ENCODE results near the gene NCOA7.

The NCOA7 gene

DNA sequence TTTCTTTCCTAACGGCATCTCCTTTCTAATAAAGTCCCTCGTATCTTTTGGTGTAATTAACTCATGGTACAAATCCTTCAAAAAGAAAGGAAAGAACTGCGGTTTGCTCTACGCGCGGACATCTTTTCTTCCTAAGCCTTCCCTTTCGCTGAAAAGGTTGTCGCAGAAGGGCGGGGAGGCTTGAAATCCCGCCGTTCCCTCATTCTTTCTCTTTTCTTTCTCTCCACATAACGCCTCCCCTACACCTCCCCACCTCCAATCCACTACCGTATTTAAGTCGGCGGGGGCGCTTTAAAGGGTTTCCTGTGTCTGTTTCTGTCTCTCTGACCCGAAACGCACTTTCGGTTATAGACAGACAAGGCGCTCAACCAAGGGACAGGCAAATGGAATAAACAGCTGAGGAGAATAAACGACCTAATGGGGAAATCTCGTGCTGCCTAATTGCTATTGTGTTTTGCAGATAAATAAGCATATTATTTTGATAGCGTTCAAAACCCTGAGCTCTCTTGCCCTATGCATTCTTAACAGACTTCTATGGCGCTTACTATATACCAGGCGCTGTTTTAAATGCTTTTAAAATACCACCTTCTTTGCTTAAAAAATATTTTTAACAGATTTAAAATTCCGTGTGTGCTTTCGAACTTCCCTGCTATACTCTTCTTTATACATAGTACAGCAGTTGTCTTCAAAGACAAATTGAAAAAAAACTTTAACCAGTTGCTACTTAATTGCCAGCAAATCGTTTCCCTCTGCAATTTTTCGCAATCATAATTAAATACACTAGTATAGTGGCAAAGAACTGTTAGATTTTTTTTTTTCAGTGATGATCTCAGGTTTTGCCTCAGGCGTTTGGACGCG, 43.8 kb upstream of the NCOA7 start:
- Histone ChIP-seq H3K9ac (peak overlapping the region; percentile 52; the same call in 1 of the 2 replicates), H3K4me2 (peak overlapping the region; percentile 75), H3K79me2 (ENCODE audit: insufficient read depth, low read depth) (no peaks in the 10 kb centered on the region), H3K36me3 (ENCODE audit: insufficient read depth) (no peaks in the 10 kb centered on the region), H2AFZ (ENCODE audit: low read depth) (peak overlapping the region; percentile 73), H3K4me1 (ENCODE audit: low read depth, poor library complexity, severe bottlenecking) (peaks cover 16% of the 10 kb centered on the region), H3K27ac (peak overlapping the region; percentile 20; the same call in 1 of the 2 replicates), H4K20me1 (ENCODE audit: insufficient read depth) (no peaks in the 10 kb centered on the region), H3K27me3 (ENCODE audit: insufficient read depth, low read depth) (no peaks in the 10 kb centered on the region), H3K4me3 (IDR thresholded peaks at IDR 0.05; ENCODE audit: insufficient read depth, low read depth, low read length) (no peak overlapping the region)
- TF ChIP-seq, protein P1, sequence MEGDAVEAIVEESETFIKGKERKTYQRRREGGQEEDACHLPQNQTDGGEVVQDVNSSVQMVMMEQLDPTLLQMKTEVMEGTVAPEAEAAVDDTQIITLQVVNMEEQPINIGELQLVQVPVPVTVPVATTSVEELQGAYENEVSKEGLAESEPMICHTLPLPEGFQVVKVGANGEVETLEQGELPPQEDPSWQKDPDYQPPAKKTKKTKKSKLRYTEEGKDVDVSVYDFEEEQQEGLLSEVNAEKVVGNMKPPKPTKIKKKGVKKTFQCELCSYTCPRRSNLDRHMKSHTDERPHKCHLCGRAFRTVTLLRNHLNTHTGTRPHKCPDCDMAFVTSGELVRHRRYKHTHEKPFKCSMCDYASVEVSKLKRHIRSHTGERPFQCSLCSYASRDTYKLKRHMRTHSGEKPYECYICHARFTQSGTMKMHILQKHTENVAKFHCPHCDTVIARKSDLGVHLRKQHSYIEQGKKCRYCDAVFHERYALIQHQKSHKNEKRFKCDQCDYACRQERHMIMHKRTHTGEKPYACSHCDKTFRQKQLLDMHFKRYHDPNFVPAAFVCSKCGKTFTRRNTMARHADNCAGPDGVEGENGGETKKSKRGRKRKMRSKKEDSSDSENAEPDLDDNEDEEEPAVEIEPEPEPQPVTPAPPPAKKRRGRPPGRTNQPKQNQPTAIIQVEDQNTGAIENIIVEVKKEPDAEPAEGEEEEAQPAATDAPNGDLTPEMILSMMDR (conservative IDR thresholded peaks at IDR 0.05; ENCODE audit: low read depth, low read length), result no peak

DNA sequence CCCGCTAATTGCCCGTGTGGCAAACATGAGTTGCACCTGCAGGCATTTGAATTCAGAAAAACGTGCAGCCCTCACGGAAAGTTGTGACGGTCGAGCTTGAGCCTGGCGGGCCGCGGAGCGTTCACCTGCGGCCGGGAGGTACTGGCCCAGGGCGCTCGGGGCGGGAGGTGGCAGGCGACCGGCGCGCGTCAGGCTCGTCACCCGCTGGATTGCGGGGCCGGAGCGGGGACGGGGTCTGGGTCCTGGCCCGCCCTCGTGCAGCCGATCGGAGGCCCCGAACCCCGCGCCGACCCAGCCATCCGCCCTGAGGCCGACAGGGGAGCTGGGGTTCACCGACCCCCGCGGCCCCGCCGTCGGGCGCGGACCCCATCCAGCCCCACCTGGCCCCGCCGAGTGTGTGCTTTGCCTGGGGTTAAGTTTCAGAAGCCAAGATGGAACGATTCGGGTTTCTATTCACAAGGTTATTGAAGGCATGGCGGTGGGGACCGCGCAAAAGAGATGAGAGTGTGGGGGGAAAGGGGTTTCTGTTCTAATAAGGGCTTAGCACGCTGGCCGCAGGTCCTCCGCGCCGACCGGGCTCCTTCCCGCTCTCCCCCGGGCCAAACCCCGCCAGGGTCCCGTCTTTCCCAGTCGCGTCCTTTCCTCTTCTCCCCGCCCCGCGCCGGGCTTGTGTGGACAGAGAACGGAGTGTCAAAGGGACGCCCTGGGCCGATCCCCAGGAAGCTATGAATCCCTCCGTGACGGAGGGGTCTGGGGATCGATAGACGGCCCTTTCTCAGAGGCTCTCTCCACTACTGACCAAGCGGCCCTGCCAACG, 43.0 kb upstream of the NCOA7 start:
- Histone ChIP-seq H3K9ac (peak overlapping the region; percentile 52; the same call in 1 of the 2 replicates), H3K4me1 (ENCODE audit: low read depth, poor library complexity, severe bottlenecking) (peaks cover 16% of the 10 kb centered on the region), H2AFZ (ENCODE audit: low read depth) (peak overlapping the region; percentile 73), H3K36me3 (ENCODE audit: insufficient read depth) (no peaks in the 10 kb centered on the region), H3K27me3 (ENCODE audit: insufficient read depth, low read depth) (no peaks in the 10 kb centered on the region), H3K4me2 (peak overlapping the region; percentile 75), H3K27ac (0 out of 2 replicates have a peak overlapping the region, but pooled peaks have one; percentile 20), H3K79me2 (ENCODE audit: insufficient read depth, low read depth) (no peaks in the 10 kb centered on the region), H3K4me3 (IDR thresholded peaks at IDR 0.05; ENCODE audit: insufficient read depth, low read depth, low read length) (no peak overlapping the region), H4K20me1 (ENCODE audit: insufficient read depth) (no peaks in the 10 kb centered on the region)
- TF ChIP-seq, protein P1 (conservative IDR thresholded peaks at IDR 0.05; ENCODE audit: low read depth, low read length), result no peak

DNA sequence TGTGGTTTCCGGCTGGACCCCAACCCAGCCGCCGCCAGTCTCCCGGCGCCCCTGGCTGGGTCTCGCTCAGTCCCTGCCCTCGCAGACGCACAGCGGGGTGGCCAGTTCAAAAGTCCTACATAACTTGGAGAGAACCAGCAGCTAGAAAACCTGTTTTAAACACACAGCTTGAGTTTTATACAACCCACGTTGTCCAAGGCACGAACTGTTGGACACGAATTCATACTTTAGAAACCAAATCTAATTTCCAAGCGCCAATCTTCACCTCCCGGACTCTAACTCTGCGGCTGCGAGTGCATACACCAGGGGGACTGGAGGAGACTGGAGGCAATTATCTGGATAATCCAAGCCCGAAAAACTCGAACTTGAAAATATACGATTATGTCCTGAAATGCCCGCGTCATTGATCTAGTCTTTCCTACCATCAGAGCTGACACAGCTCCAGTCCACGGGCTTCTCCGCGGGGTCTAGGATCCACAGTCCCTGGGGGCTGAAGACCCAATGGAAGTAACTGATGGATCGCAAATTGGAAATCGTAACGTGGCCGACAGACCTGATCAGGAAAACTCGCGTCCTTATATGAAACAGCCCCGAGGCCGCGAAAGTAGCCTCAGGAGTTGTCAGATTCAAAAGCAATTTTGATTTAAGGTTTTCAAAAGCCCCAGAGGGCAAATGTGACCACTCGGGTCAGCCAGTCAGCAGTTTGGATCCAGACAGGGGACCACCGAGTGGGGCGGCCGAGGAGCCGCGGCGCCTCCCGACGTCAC, 42.2 kb upstream of the NCOA7 start:
- H4K20me1 ChIP-seq (ENCODE audit: insufficient read depth), result no peaks in the 10 kb centered on the region
- peak overlapping the region; percentile 75 for H3K4me2 ChIP-seq
- peak overlapping the region; percentile 73 for H2AFZ ChIP-seq (ENCODE audit: low read depth)
- H3K79me2 ChIP-seq (ENCODE audit: insufficient read depth, low read depth), result no peaks in the 10 kb centered on the region
- H3K27me3 ChIP-seq (ENCODE audit: insufficient read depth, low read depth), result no peaks in the 10 kb centered on the region
- peaks cover 16% of the 10 kb centered on the region for H3K4me1 ChIP-seq (ENCODE audit: low read depth, poor library complexity, severe bottlenecking)
- H3K9ac ChIP-seq, result peak overlapping the region; percentile 52; the same call in 1 of the 2 replicates
- no peaks in the 10 kb centered on the region for H3K36me3 ChIP-seq (ENCODE audit: insufficient read depth)
- no peak overlapping the region for H3K4me3 ChIP-seq (IDR thresholded peaks at IDR 0.05; ENCODE audit: insufficient read depth, low read depth, low read length)
- TF ChIP-seq, protein P1 (conservative IDR thresholded peaks at IDR 0.05; ENCODE audit: low read depth, low read length), result no peak
- H3K27ac ChIP-seq, result no peak overlapping the region
